Astrocyte (in vitro differentiated cells and primary cell): ENCODE data around the gene KIF25. TPM values are rescaled to one million over a fixed set of nuclear protein-coding genes. Genes with fewer than 3 reads are reported as not detected.

ENCODE experiments used
- DNase-seq: peaks from one replicate; pipeline ENCODE4 v3.0.0-alpha.2; 2010; ENCODE audit warnings: low read depth
- FAIRE-seq: peaks from 2 replicates; lab custom pipeline; 2011; peaks lifted over from hg19 to GRCh38; lab: Jason Lieb, UNC
- H2AFZ ChIP-seq: 2 replicates; pipeline ENCODE4 v1.6.0; 2012; ENCODE audit warnings: low read depth, low read length, inconsistent platforms
- H3K27ac ChIP-seq: 2 replicates; pipeline ENCODE4 v1.5.1; 2011; ENCODE audit warnings: low read depth, low read length, inconsistent platforms
- H3K27me3 ChIP-seq: 2 replicates; pipeline ENCODE4 v1.6.0; 2011; ENCODE audit warnings: low read length, inconsistent platforms; ENCODE audit not compliant: insufficient read depth
- H3K36me3 ChIP-seq: 2 replicates; pipeline ENCODE4 v1.5.1; 2011; ENCODE audit warnings: low read length, inconsistent platforms; ENCODE audit not compliant: insufficient read depth
- H3K4me1 ChIP-seq: 2 replicates; pipeline ENCODE4 v1.5.1; 2011; ENCODE audit warnings: low read length, inconsistent platforms; ENCODE audit not compliant: insufficient read depth
- H3K4me2 ChIP-seq: 2 replicates; pipeline ENCODE4 v1.6.0; 2012; ENCODE audit warnings: low read length, inconsistent platforms
- H3K4me3 ChIP-seq: 2 replicates; pipeline ENCODE4 v1.5.1; 2011; ENCODE audit warnings: low read depth, mild to moderate bottlenecking, low read length, inconsistent platforms; ENCODE audit not compliant: insufficient read depth
- H3K79me2 ChIP-seq: 2 replicates; pipeline ENCODE4 v1.6.0; 2012; ENCODE audit warnings: mild to moderate bottlenecking, low read length, inconsistent platforms; ENCODE audit not compliant: insufficient read depth
- H3K9ac ChIP-seq: 2 replicates; pipeline ENCODE4 v1.6.0; 2012; ENCODE audit warnings: mild to moderate bottlenecking, low read length, inconsistent platforms
- H3K9me3 ChIP-seq: 2 replicates; pipeline ENCODE4 v1.5.1; 2012; ENCODE audit warnings: low read depth, mild to moderate bottlenecking, low read length, inconsistent platforms; ENCODE audit not compliant: insufficient read depth
- H4K20me1 ChIP-seq: 2 replicates; pipeline ENCODE4 v1.6.0; 2012; ENCODE audit warnings: low read length, inconsistent platforms; ENCODE audit not compliant: insufficient read depth
- H3K27ac Mint-ChIP-seq: one replicate; pipeline ENCODE4 v1.8.0; 2021; ENCODE audit warnings: mild to moderate bottlenecking, mixed read lengths; ENCODE audit not compliant: unreplicated experiment
- H3K27me3 Mint-ChIP-seq: one replicate; pipeline ENCODE4 v1.8.0; 2021; ENCODE audit warnings: low read depth, mixed read lengths; ENCODE audit not compliant: unreplicated experiment
- H3K36me3 Mint-ChIP-seq: one replicate; pipeline ENCODE4 v1.8.0; 2021; ENCODE audit warnings: low read depth, mixed read lengths; ENCODE audit not compliant: unreplicated experiment
- H3K4me1 Mint-ChIP-seq: one replicate; pipeline ENCODE4 v1.8.0; 2021; ENCODE audit warnings: low read depth, mixed read lengths; ENCODE audit not compliant: unreplicated experiment
- H3K4me3 Mint-ChIP-seq: one replicate; pipeline ENCODE4 v1.8.0; 2021; ENCODE audit warnings: mild to moderate bottlenecking, moderate library complexity, mixed read lengths; ENCODE audit not compliant: unreplicated experiment
- H3K9me3 Mint-ChIP-seq: one replicate; pipeline ENCODE4 v1.8.0; 2021; ENCODE audit warnings: mild to moderate bottlenecking, mixed read lengths; ENCODE audit not compliant: unreplicated experiment
- CTCF ChIP-seq: IDR thresholded peaks from 2 replicates; pipeline ENCODE4 v1.5.1; 2011; ENCODE audit warnings: low read depth, mild to moderate bottlenecking, inconsistent platforms, low read length, moderate library complexity; ENCODE audit not compliant: insufficient read depth
- EZH2 ChIP-seq: IDR thresholded peaks from 2 replicates; pipeline ENCODE4 v1.6.1; 2012; ENCODE audit warnings: mild to moderate bottlenecking, low read length, inconsistent platforms; ENCODE audit not compliant: insufficient read depth
- total RNA-seq: library from RNA; stranded (reverse); gene quantifications from 2 replicates; pipeline ENCODE4 v1.2.1, GENCODE V29; 2021

KIF25 gene
- total RNA-seq, 1 donor from 2014 or later, result not detected

GRCh38 chr6:167976708-167977107 lies 20.8 kb upstream of the KIF25 start:
- no peaks in the 10 kb centered on the region for H3K79me2 ChIP-seq
- no peaks in the 10 kb centered on the region for H4K20me1 ChIP-seq
- DNase-seq (no peak), FAIRE-seq (no peak)
- H3K36me3 ChIP-seq, result no peaks in the 10 kb centered on the region
- TF ChIP-seq EZH2, result no peak
- TF ChIP-seq CTCF, result no peak
- Mint-ChIP-seq H3K4me3 (no peak overlapping the region), H3K36me3 (no peaks in the 10 kb centered on the region), H3K27me3 (no peaks in the 10 kb centered on the region), H3K9me3 (no peaks in the 10 kb centered on the region), H3K27ac (no peak overlapping the region), H3K4me1 (peaks cover 22% of the 10 kb centered on the region)
- H3K9me3 ChIP-seq, result no peaks in the 10 kb centered on the region
- no peak overlapping the region for H3K4me2 ChIP-seq
- no peaks in the 10 kb centered on the region for H3K27me3 ChIP-seq
- H2AFZ ChIP-seq, result no peak overlapping the region
- H3K4me3 ChIP-seq, result no peak overlapping the region
- H3K4me1 ChIP-seq, result peaks cover 5% of the 10 kb centered on the region
- H3K27ac ChIP-seq, result no peak overlapping the region
- H3K9ac ChIP-seq, result no peak overlapping the region

- Mint-ChIP-seq H3K27me3 (no peaks in the 10 kb centered on the region), H3K4me3 (no peak overlapping the region), H3K4me1 (peaks cover 25% of the 10 kb centered on the region), H3K9me3 (peaks cover 2% of the 10 kb centered on the region), H3K27ac (no peak overlapping the region), H3K36me3 (no peaks in the 10 kb centered on the region)
- Histone ChIP-seq H3K79me2 (no peaks in the 10 kb centered on the region), H3K4me2 (no peak overlapping the region), H3K4me1 (peaks cover 5% of the 10 kb centered on the region), H4K20me1 (no peaks in the 10 kb centered on the region), H3K4me3 (no peak overlapping the region), H3K27ac (no peak overlapping the region), H3K9me3 (no peaks in the 10 kb centered on the region), H2AFZ (no peak overlapping the region), H3K36me3 (no peaks in the 10 kb centered on the region), H3K27me3 (no peaks in the 10 kb centered on the region), H3K9ac (no peak overlapping the region)
- TF ChIP-seq EZH2 (no peak), CTCF (no peak)
- no peak for DNase-seq
- no peak for FAIRE-seq
Measured at GRCh38 chr6:167977717-167978467, 19.6 kb upstream of the KIF25 start.

GRCh38 chr6:167978607-167979006 lies 18.9 kb upstream of the KIF25 start:
- no peak overlapping the region for H3K4me3 ChIP-seq
- no peaks in the 10 kb centered on the region for H3K27me3 Mint-ChIP-seq
- H3K9me3 Mint-ChIP-seq, result peaks cover 2% of the 10 kb centered on the region
- no peak for DNase-seq
- H3K4me3 Mint-ChIP-seq, result no peak overlapping the region
- no peaks in the 10 kb centered on the region for H3K9me3 ChIP-seq
- no peak overlapping the region for H3K4me2 ChIP-seq
- H3K79me2 ChIP-seq, result no peaks in the 10 kb centered on the region
- no peaks in the 10 kb centered on the region for H3K27me3 ChIP-seq
- no peak overlapping the region for H3K9ac ChIP-seq
- TF ChIP-seq EZH2, result no peak
- no peak for TF ChIP-seq CTCF
- no peak overlapping the region for H3K27ac Mint-ChIP-seq
- peaks cover 5% of the 10 kb centered on the region for H3K4me1 ChIP-seq
- H2AFZ ChIP-seq, result no peak overlapping the region
- H3K36me3 Mint-ChIP-seq, result no peaks in the 10 kb centered on the region
- FAIRE-seq, result no peak
- peaks cover 25% of the 10 kb centered on the region for H3K4me1 Mint-ChIP-seq
- H3K36me3 ChIP-seq, result no peaks in the 10 kb centered on the region
- no peaks in the 10 kb centered on the region for H4K20me1 ChIP-seq
- H3K27ac ChIP-seq, result no peak overlapping the region
